IMR-90 (cell line): ENCODE results near the gene ARHGEF39. TPM values are rescaled to one million over a fixed set of nuclear protein-coding genes. Genes with fewer than 3 reads are reported as not detected.

Source experiments
- ATAC-seq: fragments of 200-7000 bp; cut with Tn5 transposase; 2 replicates; pipeline ENCODE4 v1.9.1; 2020; ENCODE audit warnings: low read depth, mild to moderate bottlenecking, moderate library complexity
- BruUV-seq: library from RNA; stranded (reverse); fragments of 400-500 nt; replicated peaks from 2 replicates; lab custom pipeline; 2021; lab: Mats Ljungman, UMichigan
- CTCF ChIA-PET: fragments of 300-600 bp; formaldehyde crosslinking; extraction: SDS; loops from one replicate; lab custom pipeline; 2021; ENCODE audit warnings: antibody characterized with exemption; lab: Yijun Ruan, JAX
- POLR2A ChIA-PET: fragments of 300-600 bp; sonication (Branson Sonifier 250); formaldehyde crosslinking; loops from one replicate; lab custom pipeline; 2022; ENCODE audit warnings: antibody characterized with exemption; ENCODE audit not compliant: unreplicated experiment; lab: Charles Lee
- DNase-seq: peaks from one replicate; pipeline ENCODE4 v3.0.0; 2013
- H2AFZ ChIP-seq: replicated peaks from 2 replicates; pipeline ENCODE3; 2013; ENCODE audit warnings: low read length, mild to moderate bottlenecking; ENCODE audit not compliant: poor library complexity
- H2AK5ac ChIP-seq: 2 replicates; pipeline ENCODE4 v1.6.1; 2013; ENCODE audit warnings: low read depth, low read length, inconsistent platforms
- H2AK9ac ChIP-seq: replicated peaks from 2 replicates; pipeline ENCODE3; 2013; ENCODE audit warnings: mild to moderate bottlenecking, low read depth, low read length, moderate library complexity; ENCODE audit not compliant: poor library complexity
- H2BK120ac ChIP-seq: 2 replicates; pipeline ENCODE4 v1.6.1; 2013; ENCODE audit warnings: low read depth, low read length, inconsistent platforms
- H2BK15ac ChIP-seq: 3 replicates; pipeline ENCODE4 v1.6.1; 2013; ENCODE audit warnings: low read depth, low read length, inconsistent platforms
- H2BK20ac ChIP-seq: 2 replicates; pipeline ENCODE4 v1.6.1; 2013; ENCODE audit warnings: low read depth, mild to moderate bottlenecking, inconsistent platforms, low read length, moderate library complexity
- H2BK5ac ChIP-seq: 2 replicates; pipeline ENCODE4 v1.6.1; 2013; ENCODE audit warnings: mild to moderate bottlenecking, low read depth, low read length, inconsistent platforms; ENCODE audit not compliant: poor library complexity, severe bottlenecking
- H3K14ac ChIP-seq: replicated peaks from 2 replicates; pipeline ENCODE4 v1.6.1; 2013; ENCODE audit warnings: low read depth, low read length, inconsistent platforms
- H3K18ac ChIP-seq: 2 replicates; pipeline ENCODE4 v1.6.1; 2013; ENCODE audit warnings: low read depth, low read length, control low read depth
- H3K23ac ChIP-seq: 2 replicates; pipeline ENCODE4 v1.6.1; 2013; ENCODE audit warnings: low read depth, low read length, inconsistent platforms
- H3K27ac ChIP-seq: 2 replicates; pipeline ENCODE4 v1.5.1; 2013; ENCODE audit warnings: mild to moderate bottlenecking, control low read depth, low read length; ENCODE audit not compliant: insufficient read depth
- H3K27me3 ChIP-seq: 2 replicates; pipeline ENCODE4 v1.6.1; 2013; ENCODE audit warnings: low read length; ENCODE audit not compliant: control insufficient read depth, insufficient read depth
- H3K36me3 ChIP-seq: 2 replicates; pipeline ENCODE4 v1.6.1; 2013; ENCODE audit warnings: low read length, mixed read lengths; ENCODE audit not compliant: control insufficient read depth, insufficient read depth
- H3K4ac ChIP-seq: 2 replicates; pipeline ENCODE4 v1.6.1; 2013; ENCODE audit warnings: low read depth, low read length, inconsistent platforms
- H3K4me1 ChIP-seq: 2 replicates; pipeline ENCODE4 v1.6.1; 2013; ENCODE audit warnings: low read length, mixed read lengths; ENCODE audit not compliant: control insufficient read depth, insufficient read depth
- H3K4me2 ChIP-seq: 2 replicates; pipeline ENCODE4 v1.6.1; 2013; ENCODE audit warnings: low read depth, mild to moderate bottlenecking, control low read depth, low read length, moderate library complexity
- H3K4me3 ChIP-seq: 2 replicates; pipeline ENCODE4 v1.5.1; 2013; ENCODE audit warnings: low read depth, mild to moderate bottlenecking, control low read depth, low read length, moderate library complexity; ENCODE audit not compliant: insufficient read depth
- H3K56ac ChIP-seq: 2 replicates; pipeline ENCODE4 v1.6.1; 2013; ENCODE audit warnings: low read length, inconsistent platforms; ENCODE audit not compliant: insufficient read depth; ENCODE audit errors: extremely low read depth
- H3K79me1 ChIP-seq, 2 experiments: 2 replicates each; pipeline ENCODE4 v1.6.1; 2013; ENCODE audit warnings: low read length in 2 of 2, inconsistent platforms in 1 of 2, low read depth in 1 of 2
- H3K9ac ChIP-seq: 2 replicates; pipeline ENCODE4 v1.6.1; 2013; ENCODE audit warnings: low read depth, low read length, control low read depth
- H3K9me1 ChIP-seq: 2 replicates; pipeline ENCODE4 v1.6.1; 2013; ENCODE audit warnings: low read length, inconsistent platforms; ENCODE audit not compliant: insufficient read depth
- H3K9me3 ChIP-seq: 2 replicates; pipeline ENCODE4 v1.6.1; 2013; ENCODE audit warnings: low read length; ENCODE audit not compliant: control insufficient read depth, insufficient read depth
- H4K20me1 ChIP-seq: 2 replicates; pipeline ENCODE4 v1.6.1; 2013; ENCODE audit warnings: low read length, inconsistent platforms; ENCODE audit not compliant: insufficient read depth
- H4K5ac ChIP-seq: 2 replicates; pipeline ENCODE4 v1.6.1; 2013; ENCODE audit warnings: mild to moderate bottlenecking, low read depth, low read length, control low read depth
- H4K8ac ChIP-seq, 2 experiments: 2 replicates each; pipeline ENCODE4 v1.6.1; 2013; ENCODE audit warnings: low read depth in 2 of 2, low read length in 2 of 2, control low read depth in 1 of 2, inconsistent platforms in 1 of 2
- H4K91ac ChIP-seq: 2 replicates; pipeline ENCODE4 v1.6.1; 2013; ENCODE audit warnings: low read depth, low read length, inconsistent platforms; ENCODE audit not compliant: insufficient read depth
- CHD1 ChIP-seq: IDR thresholded peaks from 2 replicates; pipeline ENCODE4 v1.6.1; 2012; ENCODE audit warnings: low read depth, low read length, improper control_type of control experiment
- FOS ChIP-seq: fragments of 150-350 bp; IDR thresholded peaks from 2 replicates; pipeline ENCODE4 v1.6.1; 2016; ENCODE audit warnings: low read depth, low read length
- MAFK ChIP-seq: IDR thresholded peaks from 2 replicates; pipeline ENCODE4 v1.6.1; 2012; ENCODE audit warnings: low read depth, low read length, improper control_type of control experiment
- MXI1 ChIP-seq: IDR thresholded peaks from 2 replicates; pipeline ENCODE4 v1.6.1; 2012; ENCODE audit warnings: low read depth, mild to moderate bottlenecking, low read length, moderate library complexity, borderline replicate concordance
- NFE2L2 ChIP-seq: fragments of 150-350 bp; IDR thresholded peaks from 2 replicates; pipeline ENCODE4 v1.6.1; 2016; ENCODE audit warnings: low read depth, mild to moderate bottlenecking, low read length
- RAD21 ChIP-seq: IDR thresholded peaks from 2 replicates; pipeline ENCODE4 v1.6.1; 2012; ENCODE audit warnings: low read length, improper control_type of control experiment
- SMC3 ChIP-seq: fragments of 150-350 bp; IDR thresholded peaks from 2 replicates; pipeline ENCODE4 v1.6.1; 2016; ENCODE audit warnings: low read depth, mild to moderate bottlenecking, antibody characterized with exemption, low read length, moderate library complexity
- WGBS, 2 experiments: methylation state at CpG; one replicate each; pipeline versions ENCODE4 v1.1.5 to v1.1.7; 2013; ENCODE audit warnings: missing lambda C conversion rate in 2 of 2; ENCODE audit not compliant: insufficient read length in 1 of 2; ENCODE audit errors: extremely low coverage in 2 of 2; 5-methylcytosine and 5-hydroxymethylcytosine counted together
- dilution Hi-C: fragments of 300-500 bp; cut with HindIII; formaldehyde crosslinking; loops from one replicate; pipeline ENCODE4 v1.14.3; 2018; ENCODE audit warnings: low sequenced_read_pairs; ENCODE audit not compliant: unreplicated experiment
- in situ Hi-C: fragments of 300-500 bp; cut with MboI; formaldehyde crosslinking; loops from 3 replicates; pipeline ENCODE4 v1.14.3; 2019; ENCODE audit warnings: low sequenced_read_pairs, inconsistent platforms, mixed read lengths
- intact Hi-C: fragments of 100-400 bp; cut with micrococcal nuclease; formaldehyde crosslinking; loops from 2 replicates; pipeline ENCODE4 v1.10.0; 2022
- microRNA-seq, 2 experiments: library from miRNA; stranded (forward) in 1 of 2; unstranded in 1 of 2; fragments of 10-50 nt in 1 of 2; fragments of <30 nt in 1 of 2; gene quantifications in 1 of 2; microRNA quantifications in 1 of 2; one replicate each; pipeline versions ENCODE3 to v1.1.0; 2013 to 2020; ENCODE audit not compliant: insufficient read depth in 1 of 2, insufficient read length in 1 of 2, unreplicated experiment in 1 of 2
- polyA plus RNA-seq, 3 experiments: library from polyadenylated mRNA; depleted of rRNA; stranded (reverse); fragments of >200 nt; gene quantifications; 2 replicates each; pipeline ENCODE4 v1.2.3, GENCODE V29; 2012; ENCODE audit warnings: low replicate concordance in 1 of 3
- small RNA-seq, 5 experiments: library from RNA; depleted of rRNA; stranded (forward); fragments of <200 nt; gene quantifications; one replicate each; pipeline ENCODE3, GENCODE V24; 2012
- total RNA-seq: library from RNA; depleted of rRNA; stranded (reverse); fragments of >200 nt; gene quantifications from 2 replicates; pipeline ENCODE4 v1.2.3, GENCODE V29; 2012; rRNA removed

Gene ARHGEF39
- total and polyA plus RNA-seq, 2 of the 4 experiments (the other 2 are of a cell fraction), result 2.5 to 2.8 TPM

DNA sequence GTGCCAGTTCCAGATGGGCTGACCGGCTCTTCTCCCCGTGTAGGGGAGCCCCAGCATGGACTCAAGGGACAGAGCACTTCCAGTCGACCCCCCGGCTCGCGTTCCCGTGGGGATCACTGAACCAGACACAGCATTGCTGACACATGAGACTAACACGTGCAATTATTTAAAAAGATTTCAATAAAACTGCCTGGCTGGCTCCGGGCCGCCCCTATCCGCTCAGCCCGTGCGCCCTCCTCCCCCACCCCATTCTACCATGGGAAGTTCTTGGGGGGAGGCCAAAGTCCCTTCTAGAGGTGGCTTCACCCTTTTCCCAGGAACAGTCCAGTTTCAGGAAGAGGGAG lies 55.2 kb downstream of the ARHGEF39 start:
- no peak overlapping the region for H2AFZ ChIP-seq
- no peaks in the 10 kb centered on the region for H3K9me3 ChIP-seq
- no peak overlapping the region for H3K4me3 ChIP-seq
- TF ChIP-seq SMC3 (no peak), NFE2L2 (no peak), MAFK (no peak), MXI1 (no peak), CHD1 (no peak), RAD21 (no peak), FOS (no peak)
- H3K18ac ChIP-seq, result no peak overlapping the region
- no peak overlapping the region for H3K56ac ChIP-seq
- ChIA-PET POLR2A (no interaction called here), CTCF (no interaction called here)
- no peak overlapping the region for H3K4me2 ChIP-seq
- DNase-seq, result no peak
- H2AK5ac ChIP-seq, result no peak overlapping the region
- WGBS, 2 experiments, result 100% methylated on average over 1 of the region's 13 CpGs; no CpG with 5 or more reads in 1 of the 2 experiments
- no peak overlapping the region for H3K14ac ChIP-seq
- H3K9me1 ChIP-seq, result peaks cover 6% of the 10 kb centered on the region; the same call in 1 of the 2 replicates
- peaks cover 2% of the 10 kb centered on the region for H3K4me1 ChIP-seq
- H3K36me3 ChIP-seq, result peaks cover 27% of the 10 kb centered on the region
- in situ Hi-C loops, result no loop called here
- no peak for ATAC-seq
- H4K8ac ChIP-seq, result no peak overlapping the region
- H2BK120ac ChIP-seq, result no peak overlapping the region
- peaks cover 7 to 25% of the 10 kb centered on the region in 2 experiments; a peak in 3 of 4 replicates for H3K79me1 ChIP-seq
- H4K5ac ChIP-seq, result no peak overlapping the region
- no peak overlapping the region for H3K23ac ChIP-seq
- H3K27ac ChIP-seq, result no peak overlapping the region
- BruUV-seq, result no TSS peak
- no peak overlapping the region for H4K91ac ChIP-seq
- dilution Hi-C loops, result no loop called here
- no peak overlapping the region for H2BK15ac ChIP-seq
- H2BK20ac ChIP-seq, result no peak overlapping the region
- H3K27me3 ChIP-seq, result peaks cover 12% of the 10 kb centered on the region
- no peak overlapping the region for H2BK5ac ChIP-seq
- no peak overlapping the region for H2AK9ac ChIP-seq
- H3K4ac ChIP-seq, result no peak overlapping the region
- peaks cover 8% of the 10 kb centered on the region; the same call in 1 of the 2 replicates for H4K20me1 ChIP-seq
- intact Hi-C loops, result loop anchor here (10.0 kb wide), 1 partner anchor 75 kb away; the partner anchor contains the start of gene TPM2
- H3K9ac ChIP-seq, result no peak overlapping the region

Small RNAs within 50 kb of the gene (microRNA-seq; reads per million reads assigned to microRNA genes)
- 1.5 reads per million for gene MIR6852 (ENCODE audit: unreplicated experiment)
- gene RMRP (ENCODE audit: insufficient read depth, insufficient read length), result not detected
- gene RN7SL22P (ENCODE audit: insufficient read depth, insufficient read length), result not detected

Small RNAs within 50 kb of the gene (small RNA-seq; reads per million reads assigned to genes)
- gene RMRP (0 reads per million in 5 experiments), gene RN7SL22P (0 reads per million in 5 experiments)

Other genes starting within 250 kb of the ARHGEF39 start
- gene RUSC2, start 175.1 kb downstream of the ARHGEF39 start, total RNA-seq, result 17.4 and 18.3 TPM in 2 replicates
- 35.4 and 42.8 TPM in 2 replicates for gene RUSC2, start 175.1 kb downstream of the ARHGEF39 start, polyA plus RNA-seq (2012; rRNA removed)
- 3.1 and 3.4 TPM in 2 replicates for gene TESK1, start 59.9 kb downstream of the ARHGEF39 start, total RNA-seq
- gene TESK1, start 59.9 kb downstream of the ARHGEF39 start, polyA plus RNA-seq (2012; rRNA removed), result 21.0 and 22.9 TPM in 2 replicates
- gene CD72, start 46.8 kb downstream of the ARHGEF39 start, total RNA-seq, result 0.36 TPM in 1 of 2 replicates, not detected in the other
- 0.09 and 0.58 TPM in 2 replicates for gene CD72, start 46.8 kb downstream of the ARHGEF39 start, polyA plus RNA-seq (2012; rRNA removed)
- gene SIT1, start 14.3 kb downstream of the ARHGEF39 start, total RNA-seq, result not detected in 2 replicates
- not detected in 2 replicates for gene SIT1, start 14.3 kb downstream of the ARHGEF39 start, polyA plus RNA-seq (2012; rRNA removed)
- gene RMRP, start 7.2 kb downstream of the ARHGEF39 start, total RNA-seq, result 13,690 and 21,707 TPM in 2 replicates
- 39.7 and 88.0 TPM in 2 replicates for gene RMRP, start 7.2 kb downstream of the ARHGEF39 start, polyA plus RNA-seq (2012; rRNA removed)
- gene CCDC107, start 6.9 kb downstream of the ARHGEF39 start, total RNA-seq, result 6.8 and 10.0 TPM in 2 replicates
- 21.1 and 24.4 TPM in 2 replicates for gene CCDC107, start 6.9 kb downstream of the ARHGEF39 start, polyA plus RNA-seq (2012; rRNA removed)
- gene CA9, start 8.7 kb upstream of the ARHGEF39 start, total RNA-seq, result 0.54 and 0.56 TPM in 2 replicates
- gene CA9, start 8.7 kb upstream of the ARHGEF39 start, polyA plus RNA-seq (2012; rRNA removed), result 3.7 and 3.9 TPM in 2 replicates
- gene TPM2, start 24.7 kb upstream of the ARHGEF39 start, total RNA-seq, result 960 and 1,994 TPM in 2 replicates
- 2,500 and 2,548 TPM in 2 replicates for gene TPM2, start 24.7 kb upstream of the ARHGEF39 start, polyA plus RNA-seq (2012; rRNA removed)
- 337 and 346 TPM in 2 replicates for gene TLN1, start 67.0 kb upstream of the ARHGEF39 start, total RNA-seq
- 224 and 228 TPM in 2 replicates for gene TLN1, start 67.0 kb upstream of the ARHGEF39 start, polyA plus RNA-seq (2012; rRNA removed)
- 105 and 106 TPM in 2 replicates for gene CREB3, start 67.5 kb upstream of the ARHGEF39 start, total RNA-seq
- 54.9 and 60.7 TPM in 2 replicates for gene CREB3, start 67.5 kb upstream of the ARHGEF39 start, polyA plus RNA-seq (2012; rRNA removed)
- gene GBA2, start 84.0 kb upstream of the ARHGEF39 start, total RNA-seq, result 14.2 and 18.1 TPM in 2 replicates
- gene GBA2, start 84.0 kb upstream of the ARHGEF39 start, polyA plus RNA-seq (2012; rRNA removed), result 37.0 and 38.2 TPM in 2 replicates
- 10.2 and 10.8 TPM in 2 replicates for gene RGP1, start 84.1 kb upstream of the ARHGEF39 start, total RNA-seq
- 13.5 and 14.3 TPM in 2 replicates for gene RGP1, start 84.1 kb upstream of the ARHGEF39 start, polyA plus RNA-seq (2012; rRNA removed)
- not detected in 2 replicates for gene MSMP, start 89.1 kb upstream of the ARHGEF39 start, total RNA-seq
- gene MSMP, start 89.1 kb upstream of the ARHGEF39 start, polyA plus RNA-seq (2012; rRNA removed), result not detected in 2 replicates
- gene NPR2, start 126.4 kb upstream of the ARHGEF39 start, total RNA-seq, result 5.2 and 6.4 TPM in 2 replicates
- 29.9 and 35.7 TPM in 2 replicates for gene NPR2, start 126.4 kb upstream of the ARHGEF39 start, polyA plus RNA-seq (2012; rRNA removed)
- 0.28 and 0.72 TPM in 2 replicates for gene SPAG8, start 147.1 kb upstream of the ARHGEF39 start, total RNA-seq
- 0.62 and 0.84 TPM in 2 replicates for gene SPAG8, start 147.1 kb upstream of the ARHGEF39 start, polyA plus RNA-seq (2012; rRNA removed)
- gene HINT2, start 149.8 kb upstream of the ARHGEF39 start, total RNA-seq, result 6.7 and 7.5 TPM in 2 replicates
- 17.4 and 20.6 TPM in 2 replicates for gene HINT2, start 149.8 kb upstream of the ARHGEF39 start, polyA plus RNA-seq (2012; rRNA removed)
- not detected in 2 replicates for gene FAM221B, start 163.5 kb upstream of the ARHGEF39 start, total RNA-seq
- gene FAM221B, start 163.5 kb upstream of the ARHGEF39 start, polyA plus RNA-seq (2012; rRNA removed), result not detected in 2 replicates
- 0.56 and 0.72 TPM in 2 replicates for gene TMEM8B, start 164.0 kb upstream of the ARHGEF39 start, total RNA-seq
- gene TMEM8B, start 164.0 kb upstream of the ARHGEF39 start, polyA plus RNA-seq (2012; rRNA removed), result 8.2 and 8.3 TPM in 2 replicates
- gene OR13J1, start 205.2 kb upstream of the ARHGEF39 start, total RNA-seq, result not detected in 2 replicates
- not detected in 2 replicates for gene OR13J1, start 205.2 kb upstream of the ARHGEF39 start, polyA plus RNA-seq (2012; rRNA removed)
- 1.1 and 1.7 TPM in 2 replicates for gene HRCT1, start 241.0 kb upstream of the ARHGEF39 start, total RNA-seq
- 3.9 and 4.4 TPM in 2 replicates for gene HRCT1, start 241.0 kb upstream of the ARHGEF39 start, polyA plus RNA-seq (2012; rRNA removed)
- gene SPAAR, start 244.3 kb upstream of the ARHGEF39 start, total RNA-seq, result 0.18 and 0.28 TPM in 2 replicates
- gene SPAAR, start 244.3 kb upstream of the ARHGEF39 start, polyA plus RNA-seq (2012; rRNA removed), result 0.24 and 0.32 TPM in 2 replicates